ENCODE measurements around the gene BAMBI. TPM values are rescaled to one million over a fixed set of nuclear protein-coding genes. Genes with fewer than 3 reads are reported as not detected.
"Not testable (repeated sequence)": the region's sequence is repeated elsewhere in the genome, so short reads cannot be mapped to it uniquely, and the experiment has no call there.

BAMBI gene
- polyA plus RNA-seq, 4 donors = 1.1 to 46.5 (median 1.3) TPM; not detected in 1

- H3K27me3 ChIP-seq (ENCODE audit: control insufficient read depth in 3 of 3, insufficient read depth in 3 of 3, low read length in 3 of 3) = no peaks in the 10 kb centered on the region
- no peaks in the 10 kb centered on the region for H3K36me3 ChIP-seq (ENCODE audit: control insufficient read depth in 3 of 3, insufficient read depth in 2 of 3, low read depth in 1 of 3, low read length in 3 of 3)
- H3K4me3 ChIP-seq (ENCODE audit: low read depth in 1 of 3, low read length in 3 of 3) = no peak overlapping the region
- no peaks in the 10 kb centered on the region for H3K9me3 ChIP-seq (ENCODE audit: control insufficient read depth in 2 of 2, insufficient read depth in 1 of 2, low read depth in 1 of 2, low read length in 1 of 2)
- no peak overlapping the region for H3K27ac ChIP-seq (ENCODE audit: low read depth in 1 of 3, low read length in 2 of 3)
- FAIRE-seq (no peak), DNase-seq (no peak)
- no peaks in the 10 kb centered on the region for H3K4me1 ChIP-seq (ENCODE audit: control insufficient read depth in 3 of 3, insufficient read depth in 2 of 3, low read depth in 1 of 3, low read length in 2 of 3)
- WGBS, 3 donors = 32 to 63% (median 40%) methylated on average over 2 of the region's 2 CpGs
Measured at GRCh38 chr10:28640551-28640950, 36.8 kb upstream of the BAMBI start.

DNA sequence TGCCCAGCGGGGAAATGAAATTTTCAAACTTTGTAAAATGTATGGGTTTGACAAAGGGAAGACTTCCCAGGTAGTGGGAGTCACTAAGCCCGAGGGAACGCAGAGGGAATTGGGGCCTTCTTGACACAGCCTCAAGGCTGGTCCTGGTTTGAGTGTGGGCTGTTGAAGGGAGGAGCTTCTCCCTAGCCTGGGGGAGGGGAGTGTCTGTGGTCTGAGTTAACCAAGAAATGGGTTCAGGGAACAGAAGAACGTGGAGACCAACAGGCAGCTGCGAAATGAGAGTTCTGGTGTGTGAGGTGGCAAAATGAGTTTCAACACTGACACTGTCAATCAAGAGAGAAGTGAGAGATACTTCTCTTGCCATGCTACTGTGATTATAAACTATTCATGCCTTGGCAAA is 32.7 kb upstream of the BAMBI start:
- 60 to 77% (median 76%) methylated on average over 5 of the region's 5 CpGs for WGBS, 3 donors
- FAIRE-seq (no peak), DNase-seq (no peak)
- H3K4me3 ChIP-seq (ENCODE audit: low read depth in 1 of 3, low read length in 3 of 3) = no peak overlapping the region
- H3K4me1 ChIP-seq (ENCODE audit: control insufficient read depth in 3 of 3, insufficient read depth in 2 of 3, low read depth in 1 of 3, low read length in 2 of 3) = no peaks in the 10 kb centered on the region
- H3K27ac ChIP-seq (ENCODE audit: low read depth in 1 of 3, low read length in 2 of 3) = no peak overlapping the region
- no peaks in the 10 kb centered on the region for H3K9me3 ChIP-seq (ENCODE audit: control insufficient read depth in 2 of 2, insufficient read depth in 1 of 2, low read depth in 1 of 2, low read length in 1 of 2)
- no peaks in the 10 kb centered on the region for H3K36me3 ChIP-seq (ENCODE audit: control insufficient read depth in 3 of 3, insufficient read depth in 2 of 3, low read depth in 1 of 3, low read length in 3 of 3)
- no peaks in the 10 kb centered on the region for H3K27me3 ChIP-seq (ENCODE audit: control insufficient read depth in 3 of 3, insufficient read depth in 3 of 3, low read length in 3 of 3)

DNA sequence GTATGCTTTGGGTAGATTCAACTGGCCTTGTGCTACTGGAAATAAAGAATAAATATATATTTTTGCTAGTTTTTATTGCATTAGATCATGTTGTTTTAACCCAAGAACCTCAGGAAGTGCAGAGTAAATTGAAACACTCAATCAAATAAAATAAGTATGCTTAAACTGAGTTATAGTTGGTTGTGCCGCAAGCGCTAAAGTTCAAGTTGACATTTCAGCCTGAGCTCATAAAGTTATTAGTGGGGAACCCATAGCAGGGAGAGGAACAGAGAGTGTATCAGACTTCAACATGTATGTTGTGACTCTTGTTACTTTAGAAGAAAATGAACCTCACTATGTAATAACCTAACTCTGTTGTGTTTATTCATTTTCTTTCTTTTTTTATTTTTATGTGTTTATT is 25.2 kb upstream of the BAMBI start:
- no peak overlapping the region for H3K27ac ChIP-seq (ENCODE audit: low read depth in 1 of 3, low read length in 2 of 3)
- peak in 1 of 2 donors; percentile 41 for DNase-seq
- no peak overlapping the region for H3K4me3 ChIP-seq (ENCODE audit: low read depth in 1 of 3, low read length in 3 of 3)
- no peaks in the 10 kb centered on the region for H3K9me3 ChIP-seq (ENCODE audit: control insufficient read depth in 2 of 2, insufficient read depth in 1 of 2, low read depth in 1 of 2, low read length in 1 of 2)
- FAIRE-seq = no peak
- H3K36me3 ChIP-seq (ENCODE audit: control insufficient read depth in 3 of 3, insufficient read depth in 2 of 3, low read depth in 1 of 3, low read length in 3 of 3) = no peaks in the 10 kb centered on the region
- peaks cover 0 to 5% (median 0%) of the 10 kb centered on the region in 3 donors for H3K4me1 ChIP-seq (ENCODE audit: control insufficient read depth in 3 of 3, insufficient read depth in 2 of 3, low read depth in 1 of 3, low read length in 2 of 3)
- WGBS, 3 donors = 35 to 81% (median 61%) methylated on average over 2 of the region's 2 CpGs
- H3K27me3 ChIP-seq (ENCODE audit: control insufficient read depth in 3 of 3, insufficient read depth in 3 of 3, low read length in 3 of 3) = no peaks in the 10 kb centered on the region

- 90 to 94% (median 93%) methylated on average over 5 of the region's 5 CpGs for WGBS, 3 donors
Measured at GRCh38 chr10:28652703-28653102, 24.6 kb upstream of the BAMBI start.

GRCh38 chr10:28658824-28659223 is 18.5 kb upstream of the BAMBI start:
- WGBS, 3 donors = 68 to 84% (median 74%) methylated on average over 7 of the region's 7 CpGs
- FAIRE-seq; DNase-seq; H3K4me1 ChIP-seq (ENCODE audit: control insufficient read depth in 3 of 3, insufficient read depth in 2 of 3, low read depth in 1 of 3, low read length in 2 of 3); H3K36me3 ChIP-seq (ENCODE audit: control insufficient read depth in 3 of 3, insufficient read depth in 2 of 3, low read depth in 1 of 3, low read length in 3 of 3); H3K27me3 ChIP-seq (ENCODE audit: control insufficient read depth in 3 of 3, insufficient read depth in 3 of 3, low read length in 3 of 3); H3K9me3 ChIP-seq (ENCODE audit: control insufficient read depth in 2 of 2, insufficient read depth in 1 of 2, low read depth in 1 of 2, low read length in 1 of 2); H3K27ac ChIP-seq (ENCODE audit: low read depth in 1 of 3, low read length in 2 of 3); H3K4me3 ChIP-seq (ENCODE audit: low read depth in 1 of 3, low read length in 3 of 3): not testable (repeated sequence)

More at GRCh38 chr10:28652703-28653102, 24.6 kb upstream of the BAMBI start:
- peaks cover 0 to 5% (median 0%) of the 10 kb centered on the region in 3 donors for H3K4me1 ChIP-seq (ENCODE audit: control insufficient read depth in 3 of 3, insufficient read depth in 2 of 3, low read depth in 1 of 3, low read length in 2 of 3)
- no peak for FAIRE-seq
- H3K9me3 ChIP-seq (ENCODE audit: control insufficient read depth in 2 of 2, insufficient read depth in 1 of 2, low read depth in 1 of 2, low read length in 1 of 2) = no peaks in the 10 kb centered on the region
- DNase-seq = no peak
- no peaks in the 10 kb centered on the region for H3K27me3 ChIP-seq (ENCODE audit: control insufficient read depth in 3 of 3, insufficient read depth in 3 of 3, low read length in 3 of 3)
- no peak overlapping the region for H3K4me3 ChIP-seq (ENCODE audit: low read depth in 1 of 3, low read length in 3 of 3)
- no peak overlapping the region for H3K27ac ChIP-seq (ENCODE audit: low read depth in 1 of 3, low read length in 2 of 3)
- H3K36me3 ChIP-seq (ENCODE audit: control insufficient read depth in 3 of 3, insufficient read depth in 2 of 3, low read depth in 1 of 3, low read length in 3 of 3) = no peaks in the 10 kb centered on the region

GRCh38 chr10:28661035-28661434 is 16.3 kb upstream of the BAMBI start:
- WGBS, 3 donors = 26 to 44% (median 34%) methylated on average over 3 of the region's 3 CpGs
- no peak overlapping the region for H3K4me3 ChIP-seq (ENCODE audit: low read depth in 1 of 3, low read length in 3 of 3)
- H3K27ac ChIP-seq (ENCODE audit: low read depth in 1 of 3, low read length in 2 of 3) = no peak overlapping the region
- no peak for FAIRE-seq
- H3K27me3 ChIP-seq (ENCODE audit: control insufficient read depth in 3 of 3, insufficient read depth in 3 of 3, low read length in 3 of 3) = no peaks in the 10 kb centered on the region
- H3K4me1 ChIP-seq (ENCODE audit: control insufficient read depth in 3 of 3, insufficient read depth in 2 of 3, low read depth in 1 of 3, low read length in 2 of 3) = no peaks in the 10 kb centered on the region
- no peaks in the 10 kb centered on the region for H3K9me3 ChIP-seq (ENCODE audit: control insufficient read depth in 2 of 2, insufficient read depth in 1 of 2, low read depth in 1 of 2, low read length in 1 of 2)
- H3K36me3 ChIP-seq (ENCODE audit: control insufficient read depth in 3 of 3, insufficient read depth in 2 of 3, low read depth in 1 of 3, low read length in 3 of 3) = no peaks in the 10 kb centered on the region
- DNase-seq = no peak

- H3K27ac ChIP-seq (ENCODE audit: low read depth in 1 of 3, low read length in 2 of 3) = no peak overlapping the region
- FAIRE-seq = no peak
- 5 to 7% (median 6%) methylated on average over 9 of the region's 9 CpGs for WGBS, 3 donors
- peak; percentile 79 to 88 for DNase-seq
- peaks cover 5 to 17% (median 6%) of the 10 kb centered on the region in 3 donors for H3K27me3 ChIP-seq (ENCODE audit: control insufficient read depth in 3 of 3, insufficient read depth in 3 of 3, low read length in 3 of 3)
- H3K36me3 ChIP-seq (ENCODE audit: control insufficient read depth in 3 of 3, insufficient read depth in 2 of 3, low read depth in 1 of 3, low read length in 3 of 3) = no peaks in the 10 kb centered on the region
- H3K9me3 ChIP-seq (ENCODE audit: control insufficient read depth in 2 of 2, insufficient read depth in 1 of 2, low read depth in 1 of 2, low read length in 1 of 2) = no peaks in the 10 kb centered on the region
- no peak overlapping the region for H3K4me3 ChIP-seq (ENCODE audit: low read depth in 1 of 3, low read length in 3 of 3)
- H3K4me1 ChIP-seq (ENCODE audit: control insufficient read depth in 3 of 3, insufficient read depth in 2 of 3, low read depth in 1 of 3, low read length in 2 of 3) = no peaks in the 10 kb centered on the region
Measured at GRCh38 chr10:28663576-28664368, 13.5 kb upstream of the BAMBI start.

DNA sequence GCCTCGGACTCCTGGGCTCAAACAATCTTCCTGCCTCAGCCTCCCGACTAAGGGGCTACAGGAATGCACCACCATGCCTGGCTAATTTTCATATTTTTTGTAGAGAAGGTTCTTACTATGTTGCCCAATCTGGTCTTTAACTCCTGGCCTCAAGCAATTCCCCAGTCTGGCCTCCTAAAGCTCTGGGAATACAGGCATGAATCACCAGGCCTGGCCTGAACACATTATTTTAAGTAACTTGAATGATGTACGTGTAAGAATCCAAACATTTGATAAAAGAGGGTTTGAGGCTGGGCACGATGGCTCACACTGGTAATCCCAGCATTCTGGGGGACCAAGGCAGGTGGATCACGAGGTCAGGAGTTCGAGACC is 13.0 kb upstream of the BAMBI start:
- DNase-seq (no peak), FAIRE-seq (no peak)
- WGBS, 3 donors = 40 to 55% (median 42%) methylated on average over 6 of the region's 6 CpGs
- peaks cover 0 to 5% (median 0%) of the 10 kb centered on the region in 3 donors for H3K4me1 ChIP-seq (ENCODE audit: control insufficient read depth in 3 of 3, insufficient read depth in 2 of 3, low read depth in 1 of 3, low read length in 2 of 3)
- H3K4me3 ChIP-seq (ENCODE audit: low read depth in 1 of 3, low read length in 3 of 3) = no peak overlapping the region
- no peaks in the 10 kb centered on the region for H3K9me3 ChIP-seq (ENCODE audit: control insufficient read depth in 2 of 2, insufficient read depth in 1 of 2, low read depth in 1 of 2, low read length in 1 of 2)
- no peak overlapping the region for H3K27ac ChIP-seq (ENCODE audit: low read depth in 1 of 3, low read length in 2 of 3)
- peaks cover 6 to 22% (median 10%) of the 10 kb centered on the region in 3 donors for H3K27me3 ChIP-seq (ENCODE audit: control insufficient read depth in 3 of 3, insufficient read depth in 3 of 3, low read length in 3 of 3)
- H3K36me3 ChIP-seq (ENCODE audit: control insufficient read depth in 3 of 3, insufficient read depth in 2 of 3, low read depth in 1 of 3, low read length in 3 of 3) = no peaks in the 10 kb centered on the region
